ENCODE measurements around the gene RPS3.
A peak's percentile ranks its signal among the peaks of the same experiment; 100 is the strongest.

Gene RPS3

GRCh38 chr11:75437966-75438659 lies 38.8 kb downstream of the RPS3 start:
- DNase-seq, result no peak

GRCh38 chr11:75439026-75439425 lies 39.7 kb downstream of the RPS3 start:
- DNase-seq, result no peak

GRCh38 chr11:75439495-75440120 lies 40.3 kb downstream of the RPS3 start:
- no peak for DNase-seq

GRCh38 chr11:75440960-75441803 lies 41.9 kb downstream of the RPS3 start:
- no peak for DNase-seq

- DNase-seq, result no peak
Measured at GRCh38 chr11:75441804-75442132, 42.5 kb downstream of the RPS3 start.

GRCh38 chr11:75442161-75442885 lies 43.0 kb downstream of the RPS3 start:
- DNase-seq, result no peak

GRCh38 chr11:75443043-75443442 lies 43.7 kb downstream of the RPS3 start:
- DNase-seq, result no peak

- peak; percentile 52 for DNase-seq
Measured at GRCh38 chr11:75445315-75445953, 46.1 kb downstream of the RPS3 start.

- no peak for DNase-seq
Measured at GRCh38 chr11:75447415-75447814, 48.1 kb downstream of the RPS3 start.

- DNase-seq, result no peak
Measured at GRCh38 chr11:75449271-75449670, 50.0 kb downstream of the RPS3 start.

GRCh38 chr11:75449776-75450175 lies 50.5 kb downstream of the RPS3 start:
- no peak for DNase-seq

- no peak for DNase-seq
Measured at GRCh38 chr11:75450236-75450635, 50.9 kb downstream of the RPS3 start.

- DNase-seq, result no peak
Measured at GRCh38 chr11:75450826-75451821, 51.8 kb downstream of the RPS3 start.

GRCh38 chr11:75453916-75454655 lies 54.8 kb downstream of the RPS3 start:
- no peak for DNase-seq

GRCh38 chr11:75454987-75455386 lies 55.7 kb downstream of the RPS3 start:
- peak; percentile 20 for DNase-seq

All from NCI-H2029 (cell line).